ENCODE measurements around the gene CLEC18C.
"Not testable (repeated sequence)": the region's sequence is repeated elsewhere in the genome, so short reads cannot be mapped to it uniquely, and the experiment has no call there.

The CLEC18C gene

GRCh38 chr16:70173212-70173837 is at the start of gene CLEC18C:
CLEC18C (plus strand) TSS chr16:70173787; CDS start chr16:70174279, 492 bp downstream.
- not testable (repeated sequence) for DNase-seq (ENCODE audit: low read depth in 2 of 2)

DNA sequence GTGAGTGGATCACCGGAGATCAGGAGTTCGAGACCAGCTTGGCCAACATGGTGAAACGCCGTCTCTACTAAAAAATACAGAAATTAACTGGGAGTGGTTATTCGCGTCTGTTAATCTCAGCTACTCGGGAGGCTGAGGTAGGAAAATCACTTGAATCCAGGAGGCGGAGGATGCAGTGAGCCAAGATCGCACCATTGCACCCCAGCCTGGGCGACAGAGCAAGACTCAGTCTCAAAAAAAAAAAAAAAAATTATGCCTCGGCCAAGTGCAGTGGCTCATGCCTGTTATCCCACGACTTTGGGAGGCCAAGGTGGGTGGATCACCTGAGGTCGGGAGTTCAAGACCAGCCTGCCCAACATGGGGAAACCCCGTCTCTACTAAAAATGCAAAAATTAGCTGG is 49.8 kb upstream of the CLEC18C start:
- not testable (repeated sequence) for DNase-seq (ENCODE audit: low read depth in 2 of 2)

DNA sequence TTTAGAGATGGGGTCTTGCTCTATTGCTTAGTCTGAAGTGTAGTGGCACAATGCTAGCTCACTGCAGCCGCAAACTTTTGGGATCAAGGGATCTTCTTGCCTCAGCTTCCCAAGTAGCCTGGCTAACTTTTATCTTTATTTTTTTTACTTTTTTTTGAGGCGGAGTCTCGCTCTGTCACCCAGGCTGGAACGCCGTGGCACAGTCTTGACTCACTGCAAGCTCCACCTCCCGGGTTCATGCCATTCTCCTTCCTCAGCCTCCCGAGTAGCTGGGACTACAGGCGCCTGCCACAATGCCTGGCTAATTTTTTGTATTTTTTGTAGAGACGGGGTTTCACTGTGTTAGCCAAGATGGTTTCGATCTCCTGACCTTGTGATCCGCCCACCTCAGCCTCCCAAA is 47.4 kb upstream of the CLEC18C start:
- DNase-seq (ENCODE audit: low read depth in 2 of 2): not testable (repeated sequence)

DNA sequence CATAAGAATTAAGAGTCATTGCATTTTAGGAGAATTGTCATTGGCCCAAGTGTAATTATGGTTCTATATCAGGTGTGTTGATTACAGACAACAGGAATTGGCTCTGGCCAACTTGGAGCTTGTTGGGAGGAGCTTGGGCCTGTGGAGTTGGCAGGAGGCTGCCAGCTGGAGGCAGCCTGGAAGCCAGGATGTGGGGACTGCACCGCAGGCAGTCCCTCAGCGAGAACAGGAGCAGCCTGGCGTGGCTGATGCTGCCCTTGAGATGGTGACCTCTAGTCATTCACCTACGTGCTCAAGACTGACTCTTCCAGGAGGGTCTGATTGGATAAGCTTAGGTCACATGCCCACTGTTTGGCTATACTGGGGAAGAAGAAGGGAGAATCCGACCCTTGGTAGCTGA is 45.9 kb upstream of the CLEC18C start:
- not testable (repeated sequence) for DNase-seq (ENCODE audit: low read depth in 2 of 2)

DNA sequence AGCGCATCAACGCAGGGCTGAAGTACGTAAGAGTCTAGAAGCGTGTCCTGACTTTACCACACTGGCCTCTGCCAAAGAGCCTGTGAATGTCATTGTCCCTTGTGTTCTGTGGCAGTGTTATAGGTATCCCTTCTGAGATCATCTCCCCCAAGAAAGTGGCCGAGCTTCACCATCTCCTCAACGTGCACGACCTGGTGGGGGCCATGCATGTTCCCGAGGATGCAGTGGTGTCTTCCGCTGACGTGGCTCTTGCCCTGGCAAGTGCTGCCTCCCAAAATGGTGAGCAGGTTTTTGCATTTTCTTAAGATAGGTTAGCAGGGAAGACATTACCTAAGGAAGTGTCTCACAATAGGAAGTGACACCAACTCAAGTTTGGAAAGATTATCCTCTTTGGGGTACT is 44.7 kb upstream of the CLEC18C start:
- DNase-seq (ENCODE audit: low read depth in 2 of 2): not testable (repeated sequence)

DNA sequence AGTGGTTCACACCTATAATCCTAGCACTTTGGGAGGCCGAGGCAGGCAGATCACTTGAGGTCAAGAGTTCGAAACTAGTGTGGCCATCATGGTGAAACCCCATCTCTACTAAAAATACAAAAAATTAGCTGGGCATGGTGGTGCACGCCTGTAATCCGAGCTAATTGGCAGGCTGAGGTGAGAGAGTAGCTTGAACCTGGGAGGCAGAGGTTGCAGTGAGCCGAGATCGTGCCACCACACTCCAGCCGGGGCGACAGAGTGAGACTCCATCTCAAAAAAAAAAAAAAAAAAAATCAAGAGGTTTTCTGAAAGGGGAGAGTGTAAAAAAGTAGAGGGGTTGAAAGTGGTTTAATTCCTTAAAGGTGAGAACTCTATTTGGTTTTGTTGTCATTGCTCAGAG is 37.8 kb upstream of the CLEC18C start:
- not testable (repeated sequence) for DNase-seq (ENCODE audit: low read depth in 2 of 2)

DNA sequence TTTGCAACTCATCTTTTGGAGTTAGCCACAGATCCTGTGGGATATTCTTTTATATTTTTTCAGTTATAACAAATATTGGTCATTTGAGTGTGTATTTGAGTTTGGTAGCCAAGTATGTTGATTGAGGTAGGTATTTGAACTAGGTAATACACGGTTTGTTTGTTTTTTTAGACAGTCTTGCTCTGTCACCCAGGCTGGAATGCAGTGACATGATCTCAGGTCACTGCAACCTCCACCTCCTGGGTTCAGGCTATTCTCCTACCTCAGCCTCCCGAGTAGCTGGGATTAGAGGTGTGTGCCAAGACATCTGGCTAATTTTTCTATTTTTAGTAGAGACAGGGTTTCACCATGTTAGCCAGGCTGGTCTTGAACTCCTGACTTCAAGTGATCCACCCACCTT is 37.0 kb upstream of the CLEC18C start:
- not testable (repeated sequence) for DNase-seq (ENCODE audit: low read depth in 2 of 2)

- DNase-seq (ENCODE audit: low read depth in 2 of 2): not testable (repeated sequence)
Measured at GRCh38 chr16:70142739-70143138, 30.8 kb upstream of the CLEC18C start.

- not testable (repeated sequence) for DNase-seq (ENCODE audit: low read depth in 2 of 2)
Measured at GRCh38 chr16:70143231-70143895, 30.2 kb upstream of the CLEC18C start.

- not testable (repeated sequence) for DNase-seq (ENCODE audit: low read depth in 2 of 2)
Measured at GRCh38 chr16:70147853-70148252, 25.7 kb upstream of the CLEC18C start.

DNA sequence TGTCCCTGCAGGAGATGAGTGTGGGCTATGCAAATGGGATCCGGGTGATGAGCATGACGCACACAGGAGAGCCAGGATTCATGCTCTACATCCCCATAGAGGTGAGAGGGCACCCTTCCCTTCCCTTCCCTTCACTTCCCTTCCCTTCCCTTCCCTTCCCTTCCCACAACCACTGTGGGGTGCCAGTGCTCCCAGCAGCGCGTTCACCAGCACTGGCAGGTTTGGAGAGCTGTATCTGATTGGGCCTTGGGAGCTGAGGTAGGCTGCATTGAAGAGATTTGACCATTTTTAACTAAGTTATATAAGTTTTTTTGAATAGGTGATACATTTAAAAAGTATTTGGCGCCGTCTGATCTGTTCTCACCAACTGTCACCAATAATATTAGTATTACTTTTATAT is 25.1 kb upstream of the CLEC18C start:
- DNase-seq (ENCODE audit: low read depth in 2 of 2): not testable (repeated sequence)

DNA sequence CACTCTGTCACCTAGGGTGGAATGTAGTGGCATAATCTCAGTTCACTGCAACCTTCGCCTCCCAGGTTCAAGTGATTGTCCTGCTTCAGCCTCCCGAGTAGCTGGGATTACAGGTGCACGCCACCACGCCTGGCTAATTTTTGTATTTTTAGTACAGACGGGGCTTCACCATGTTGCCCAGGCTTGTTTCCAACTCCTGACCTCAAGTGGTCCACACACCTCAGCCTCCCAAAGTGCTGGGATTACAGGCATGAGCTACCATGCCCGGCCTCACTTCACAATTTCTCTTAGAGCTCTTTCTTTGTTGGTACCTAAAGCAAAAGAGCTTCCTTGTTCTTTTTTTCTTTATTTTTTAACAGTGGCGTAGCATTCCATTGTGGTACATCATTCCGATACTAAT is 24.3 kb upstream of the CLEC18C start:
- not testable (repeated sequence) for DNase-seq (ENCODE audit: low read depth in 2 of 2)

GRCh38 chr16:70151391-70151790 is 22.2 kb upstream of the CLEC18C start:
- DNase-seq (ENCODE audit: low read depth in 2 of 2): no peak

DNA sequence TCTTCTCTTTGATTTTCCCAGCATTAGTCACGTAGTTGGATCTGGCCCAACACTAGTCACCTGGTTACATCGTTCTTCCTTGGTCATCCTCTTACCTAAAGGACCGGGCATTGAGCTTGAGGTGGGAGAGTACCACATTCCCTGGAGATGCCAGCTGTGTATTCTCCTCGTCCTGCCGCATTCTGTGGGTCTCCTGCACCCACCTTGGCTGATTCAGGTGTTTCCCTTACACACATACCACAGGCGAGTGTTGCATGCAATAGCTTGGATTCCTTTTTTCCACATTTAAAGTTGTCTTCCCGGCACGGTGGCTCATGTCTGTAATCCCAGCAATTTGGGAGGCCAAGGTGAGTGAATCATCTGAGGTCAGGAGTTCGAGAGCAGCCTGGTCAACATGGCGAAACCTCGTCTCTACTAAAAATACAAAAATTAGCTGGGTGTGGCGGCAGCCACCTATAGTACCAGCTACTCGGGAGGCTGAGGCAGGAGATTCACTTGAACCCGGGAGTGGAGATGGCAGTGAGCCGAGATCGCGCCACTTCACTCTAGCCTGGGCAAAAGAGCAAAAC is 21.6 kb upstream of the CLEC18C start:
- DNase-seq (ENCODE audit: low read depth in 2 of 2): no peak

DNA sequence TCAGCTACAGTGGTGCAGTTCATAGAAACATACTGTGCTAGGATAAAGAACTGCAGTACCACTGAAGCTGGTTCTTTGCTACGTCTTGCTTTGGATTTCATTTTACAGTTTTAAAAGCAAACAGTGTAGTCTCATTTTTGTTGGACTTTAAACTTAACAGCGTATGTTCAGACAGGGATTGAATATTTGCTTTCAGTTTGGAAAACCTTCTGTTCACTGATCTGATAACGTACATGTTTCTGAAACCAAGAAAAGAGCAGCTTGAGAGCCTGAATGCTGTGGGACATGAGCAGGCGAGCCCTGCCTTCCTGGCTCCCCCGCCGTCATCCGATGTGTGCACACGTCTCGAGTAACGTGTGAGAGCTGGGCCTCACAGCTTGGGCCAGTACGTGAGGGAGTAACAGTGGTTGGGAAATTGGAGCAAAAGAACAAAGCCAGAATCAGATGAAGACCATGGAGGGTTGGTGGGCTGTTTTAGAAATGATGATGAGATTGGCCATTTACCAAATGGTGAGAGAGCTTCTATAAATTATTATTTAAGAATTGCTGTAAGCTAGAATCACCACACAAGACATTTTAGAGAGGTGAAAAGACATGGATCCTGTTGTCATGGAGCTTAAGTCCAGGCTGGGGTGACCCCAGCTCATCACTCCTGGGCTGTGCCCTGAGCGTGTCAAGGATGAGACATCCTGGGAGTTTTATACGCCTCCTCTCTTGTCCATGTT is 20.8 kb upstream of the CLEC18C start:
- DNase-seq (ENCODE audit: low read depth in 2 of 2): no peak

DNA sequence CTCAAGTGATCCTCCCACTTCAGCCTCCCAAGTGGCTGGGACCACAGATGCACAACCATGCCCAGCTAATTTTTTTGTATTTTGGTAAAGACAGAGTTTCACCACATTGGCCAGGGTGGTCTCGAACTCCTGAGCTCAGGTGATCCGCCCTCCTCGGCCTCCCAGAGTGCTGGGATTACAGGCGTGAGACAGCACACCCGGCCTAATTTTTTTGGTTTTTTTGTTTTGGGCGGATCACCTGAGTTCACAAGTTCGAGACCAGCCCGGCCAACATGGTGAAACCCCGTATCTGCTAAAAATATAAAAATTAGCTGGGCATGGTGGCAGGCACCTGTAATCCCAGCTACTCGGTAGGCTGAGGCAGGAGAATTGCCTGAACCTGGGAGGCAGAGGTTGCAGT is 18.9 kb upstream of the CLEC18C start:
- DNase-seq (ENCODE audit: low read depth in 2 of 2): not testable (repeated sequence)

GRCh38 chr16:70156207-70156978 is 17.2 kb upstream of the CLEC18C start:
- no peak for DNase-seq (ENCODE audit: low read depth in 2 of 2)

DNA sequence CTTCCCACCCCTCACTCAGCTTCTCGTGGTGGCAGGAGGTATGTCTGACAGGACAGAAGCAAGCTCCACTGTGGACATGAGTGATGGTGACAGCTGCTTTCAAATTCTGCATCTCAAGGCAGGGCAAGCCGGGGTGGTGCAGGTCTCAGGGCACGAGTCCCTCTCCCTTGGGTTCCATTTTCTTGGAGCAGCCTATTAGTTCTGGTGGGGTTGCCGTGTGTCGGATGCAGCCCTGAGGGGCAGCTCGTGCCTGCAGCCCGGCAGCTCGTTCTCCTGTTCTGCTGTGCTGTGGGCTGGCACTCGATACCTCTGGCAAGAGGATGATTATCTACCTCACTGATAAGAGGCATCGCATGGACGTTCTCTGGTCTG is 16.5 kb upstream of the CLEC18C start:
- no peak for DNase-seq (ENCODE audit: low read depth in 2 of 2)

DNA sequence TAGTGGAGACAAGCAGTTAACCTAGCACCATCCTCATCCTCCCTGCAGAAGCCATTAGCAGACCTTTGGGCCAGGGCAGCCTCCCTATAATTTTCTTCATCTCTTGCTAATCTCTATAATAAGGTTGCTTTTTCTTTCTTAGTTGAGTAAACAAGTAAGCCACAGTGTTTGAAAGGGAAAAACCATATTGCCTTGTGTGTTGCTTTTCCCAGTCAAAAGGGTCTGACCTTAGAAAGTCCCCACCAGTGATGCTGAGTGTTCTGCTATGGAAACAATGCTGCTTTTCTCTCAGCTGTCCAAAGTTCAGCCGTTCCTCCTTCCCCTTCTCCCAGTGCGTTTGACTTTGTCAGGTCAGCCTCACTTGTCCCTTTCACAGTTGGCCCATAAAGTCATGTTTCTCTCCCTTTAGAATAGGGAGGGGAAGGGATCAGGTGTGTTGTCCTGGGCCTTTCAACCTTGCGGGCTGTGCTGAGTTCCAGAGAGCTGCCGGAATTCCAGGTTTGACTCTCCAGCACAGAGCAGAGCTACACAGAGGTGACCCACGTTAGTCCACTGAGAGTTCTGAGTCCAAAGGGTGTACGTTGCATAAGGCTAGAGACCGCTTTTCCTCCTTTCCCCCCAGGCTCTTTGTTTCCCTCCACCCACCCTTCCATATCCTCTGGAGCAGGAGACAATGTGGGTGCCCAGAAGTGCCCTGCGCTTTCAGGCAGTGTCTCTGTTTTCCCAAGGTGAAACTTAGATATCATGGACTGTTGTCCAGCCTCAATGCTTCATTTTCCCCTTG is 15.9 kb upstream of the CLEC18C start:
- DNase-seq (ENCODE audit: low read depth in 2 of 2): no peak

DNA sequence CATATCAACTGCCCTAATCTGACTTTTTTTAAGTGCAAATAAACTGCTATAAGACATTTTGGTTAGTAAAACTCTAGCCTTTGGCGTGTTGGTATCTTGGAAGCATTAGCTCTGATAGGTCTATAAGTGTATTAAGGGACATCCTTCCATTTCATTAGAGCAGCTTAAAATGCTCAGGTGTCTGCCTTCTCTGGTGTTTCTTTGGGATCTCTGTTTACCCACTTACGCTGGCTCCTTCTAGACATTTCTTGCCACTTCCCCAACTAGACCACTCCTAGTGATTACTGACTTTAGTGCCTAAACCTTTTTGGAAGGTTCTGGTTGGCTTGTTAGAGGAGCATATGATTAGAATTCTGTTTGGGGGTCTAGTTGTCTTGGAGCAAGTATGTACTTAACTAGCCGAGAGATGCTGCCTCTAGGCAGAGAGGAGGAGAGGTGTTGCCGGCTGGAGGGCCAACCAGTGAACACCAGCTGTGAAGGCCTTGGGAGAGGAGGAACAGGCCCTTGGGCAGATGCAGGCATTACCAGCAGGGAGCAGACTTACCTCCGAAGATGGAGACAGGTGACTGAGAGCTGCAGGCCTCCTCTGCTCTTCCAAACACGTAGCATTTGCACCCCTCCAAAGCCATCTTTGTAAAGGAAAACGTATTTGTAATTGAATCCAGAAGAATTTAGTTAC is 15.2 kb upstream of the CLEC18C start:
- no peak for DNase-seq (ENCODE audit: low read depth in 2 of 2)
